HepG2 (cell line): ENCODE results near the gene MTRR.

Source experiments
- CTCF ChIP-seq: sonication (generic); formaldehyde crosslinking; IDR thresholded peaks from 2 replicates; pipeline ENCODE4 v1.5.0; 2020; ENCODE audit warnings: mild to moderate bottlenecking, missing genetic modification reagents, moderate library complexity
- POLR2A ChIP-seq, 2 experiments: IDR thresholded peaks; 2 replicates each; pipeline ENCODE4 v1.6.1; 2011; ENCODE audit warnings: low read depth in 2 of 2, low read length in 2 of 2, mild to moderate bottlenecking in 1 of 2, moderate library complexity in 1 of 2; ENCODE audit not compliant: insufficient read depth in 1 of 2
- RAD21 ChIP-seq: fragments of 450-650 bp; formaldehyde crosslinking; IDR thresholded peaks from 2 replicates; pipeline ENCODE4 v1.5.0; 2020; ENCODE audit warnings: mild to moderate bottlenecking
- SMAD3 ChIP-seq: sonication (generic); formaldehyde crosslinking; IDR thresholded peaks from 2 replicates; pipeline ENCODE4 v1.4.0; 2020; ENCODE audit warnings: missing genetic modification reagents
- TF ChIP-seq, protein P1 (sequence below): sonication (generic); formaldehyde crosslinking; IDR thresholded peaks from 2 replicates; pipeline ENCODE4 v1.5.0; 2020; ENCODE audit warnings: missing genetic modification reagents
- TF ChIP-seq, protein P2 (sequence below): fragments of 450-650 bp; IDR thresholded peaks from 2 replicates; pipeline ENCODE4 v1.6.1; 2017; ENCODE audit warnings: mild to moderate bottlenecking

GRCh38 chr5:7882926-7883325, 14.0 kb downstream of the MTRR start:
- TF ChIP-seq RAD21 (CRISPR knock-in tag) (no peak), POLR2A (IDR thresholded peaks at IDR 0.05; ENCODE audit: insufficient read depth in 1 of 2, low read depth in 2 of 2, low read length in 2 of 2) (no peak), SMAD3 (no peak), CTCF (no peak)
- TF ChIP-seq, protein P1, sequence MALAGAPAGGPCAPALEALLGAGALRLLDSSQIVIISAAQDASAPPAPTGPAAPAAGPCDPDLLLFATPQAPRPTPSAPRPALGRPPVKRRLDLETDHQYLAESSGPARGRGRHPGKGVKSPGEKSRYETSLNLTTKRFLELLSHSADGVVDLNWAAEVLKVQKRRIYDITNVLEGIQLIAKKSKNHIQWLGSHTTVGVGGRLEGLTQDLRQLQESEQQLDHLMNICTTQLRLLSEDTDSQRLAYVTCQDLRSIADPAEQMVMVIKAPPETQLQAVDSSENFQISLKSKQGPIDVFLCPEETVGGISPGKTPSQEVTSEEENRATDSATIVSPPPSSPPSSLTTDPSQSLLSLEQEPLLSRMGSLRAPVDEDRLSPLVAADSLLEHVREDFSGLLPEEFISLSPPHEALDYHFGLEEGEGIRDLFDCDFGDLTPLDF (CRISPR knock-in tag): no peak
- TF ChIP-seq, protein P2, sequence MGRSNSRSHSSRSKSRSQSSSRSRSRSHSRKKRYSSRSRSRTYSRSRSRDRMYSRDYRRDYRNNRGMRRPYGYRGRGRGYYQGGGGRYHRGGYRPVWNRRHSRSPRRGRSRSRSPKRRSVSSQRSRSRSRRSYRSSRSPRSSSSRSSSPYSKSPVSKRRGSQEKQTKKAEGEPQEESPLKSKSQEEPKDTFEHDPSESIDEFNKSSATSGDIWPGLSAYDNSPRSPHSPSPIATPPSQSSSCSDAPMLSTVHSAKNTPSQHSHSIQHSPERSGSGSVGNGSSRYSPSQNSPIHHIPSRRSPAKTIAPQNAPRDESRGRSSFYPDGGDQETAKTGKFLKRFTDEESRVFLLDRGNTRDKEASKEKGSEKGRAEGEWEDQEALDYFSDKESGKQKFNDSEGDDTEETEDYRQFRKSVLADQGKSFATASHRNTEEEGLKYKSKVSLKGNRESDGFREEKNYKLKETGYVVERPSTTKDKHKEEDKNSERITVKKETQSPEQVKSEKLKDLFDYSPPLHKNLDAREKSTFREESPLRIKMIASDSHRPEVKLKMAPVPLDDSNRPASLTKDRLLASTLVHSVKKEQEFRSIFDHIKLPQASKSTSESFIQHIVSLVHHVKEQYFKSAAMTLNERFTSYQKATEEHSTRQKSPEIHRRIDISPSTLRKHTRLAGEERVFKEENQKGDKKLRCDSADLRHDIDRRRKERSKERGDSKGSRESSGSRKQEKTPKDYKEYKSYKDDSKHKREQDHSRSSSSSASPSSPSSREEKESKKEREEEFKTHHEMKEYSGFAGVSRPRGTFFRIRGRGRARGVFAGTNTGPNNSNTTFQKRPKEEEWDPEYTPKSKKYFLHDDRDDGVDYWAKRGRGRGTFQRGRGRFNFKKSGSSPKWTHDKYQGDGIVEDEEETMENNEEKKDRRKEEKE: no peak
